Panc1 (cell line): ENCODE measurements around the gene ACACB.

Experiments used
- POLR2AphosphoS5 ChIP-seq: IDR thresholded peaks from 2 replicates; pipeline ENCODE4 v1.6.1; 2012; ENCODE audit warnings: mild to moderate bottlenecking, low read depth, low read length, moderate library complexity
- SIN3A ChIP-seq: IDR thresholded peaks from 2 replicates; pipeline ENCODE4 v1.6.1; 2012; ENCODE audit warnings: low read depth, mild to moderate bottlenecking, low read length, moderate library complexity, borderline replicate concordance; ENCODE audit not compliant: insufficient read depth
- TCF7L2 ChIP-seq: IDR thresholded peaks from 2 replicates; pipeline ENCODE4 v1.6.1; 2011; ENCODE audit warnings: mild to moderate bottlenecking, low read depth, low read length, inconsistent platforms
- TF ChIP-seq, protein P1 (sequence below): fragments of 450-650 bp; IDR thresholded peaks from 2 replicates; pipeline ENCODE4 v1.5.1; 2017; ENCODE audit warnings: mild to moderate bottlenecking
- TF ChIP-seq, protein P2 (sequence below), 2 experiments: IDR thresholded peaks; 2 replicates each; pipeline ENCODE4 v1.6.1; 2011 to 2012; ENCODE audit warnings: low read depth in 2 of 2, control low read depth in 1 of 2, low read length in 1 of 2, mild to moderate bottlenecking in 1 of 2, moderate library complexity in 1 of 2; ENCODE audit not compliant: insufficient read depth in 1 of 2

DNA sequence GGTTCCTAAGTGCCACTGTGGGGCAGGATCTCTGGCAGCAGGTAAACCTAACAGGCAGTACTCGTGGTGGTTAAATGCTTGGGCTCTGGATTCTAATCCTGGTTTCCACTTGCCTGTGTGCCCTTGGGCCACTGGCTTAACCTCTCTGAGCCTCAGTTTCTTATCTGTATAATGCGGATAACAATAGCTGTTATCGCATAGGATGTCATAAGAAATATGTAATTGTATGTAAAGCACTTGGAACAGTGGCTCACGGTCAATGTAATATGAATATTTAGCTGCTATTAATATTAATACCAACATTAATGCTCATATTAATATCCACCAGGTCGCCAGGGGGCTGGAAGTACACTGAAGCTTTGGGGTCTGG is 175.9 kb downstream of the ACACB start:
- TF ChIP-seq POLR2AphosphoS5 (no peak), TCF7L2 (no peak), SIN3A (no peak)
- TF ChIP-seq, protein P1, sequence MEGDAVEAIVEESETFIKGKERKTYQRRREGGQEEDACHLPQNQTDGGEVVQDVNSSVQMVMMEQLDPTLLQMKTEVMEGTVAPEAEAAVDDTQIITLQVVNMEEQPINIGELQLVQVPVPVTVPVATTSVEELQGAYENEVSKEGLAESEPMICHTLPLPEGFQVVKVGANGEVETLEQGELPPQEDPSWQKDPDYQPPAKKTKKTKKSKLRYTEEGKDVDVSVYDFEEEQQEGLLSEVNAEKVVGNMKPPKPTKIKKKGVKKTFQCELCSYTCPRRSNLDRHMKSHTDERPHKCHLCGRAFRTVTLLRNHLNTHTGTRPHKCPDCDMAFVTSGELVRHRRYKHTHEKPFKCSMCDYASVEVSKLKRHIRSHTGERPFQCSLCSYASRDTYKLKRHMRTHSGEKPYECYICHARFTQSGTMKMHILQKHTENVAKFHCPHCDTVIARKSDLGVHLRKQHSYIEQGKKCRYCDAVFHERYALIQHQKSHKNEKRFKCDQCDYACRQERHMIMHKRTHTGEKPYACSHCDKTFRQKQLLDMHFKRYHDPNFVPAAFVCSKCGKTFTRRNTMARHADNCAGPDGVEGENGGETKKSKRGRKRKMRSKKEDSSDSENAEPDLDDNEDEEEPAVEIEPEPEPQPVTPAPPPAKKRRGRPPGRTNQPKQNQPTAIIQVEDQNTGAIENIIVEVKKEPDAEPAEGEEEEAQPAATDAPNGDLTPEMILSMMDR = no peak
- TF ChIP-seq, protein P2, sequence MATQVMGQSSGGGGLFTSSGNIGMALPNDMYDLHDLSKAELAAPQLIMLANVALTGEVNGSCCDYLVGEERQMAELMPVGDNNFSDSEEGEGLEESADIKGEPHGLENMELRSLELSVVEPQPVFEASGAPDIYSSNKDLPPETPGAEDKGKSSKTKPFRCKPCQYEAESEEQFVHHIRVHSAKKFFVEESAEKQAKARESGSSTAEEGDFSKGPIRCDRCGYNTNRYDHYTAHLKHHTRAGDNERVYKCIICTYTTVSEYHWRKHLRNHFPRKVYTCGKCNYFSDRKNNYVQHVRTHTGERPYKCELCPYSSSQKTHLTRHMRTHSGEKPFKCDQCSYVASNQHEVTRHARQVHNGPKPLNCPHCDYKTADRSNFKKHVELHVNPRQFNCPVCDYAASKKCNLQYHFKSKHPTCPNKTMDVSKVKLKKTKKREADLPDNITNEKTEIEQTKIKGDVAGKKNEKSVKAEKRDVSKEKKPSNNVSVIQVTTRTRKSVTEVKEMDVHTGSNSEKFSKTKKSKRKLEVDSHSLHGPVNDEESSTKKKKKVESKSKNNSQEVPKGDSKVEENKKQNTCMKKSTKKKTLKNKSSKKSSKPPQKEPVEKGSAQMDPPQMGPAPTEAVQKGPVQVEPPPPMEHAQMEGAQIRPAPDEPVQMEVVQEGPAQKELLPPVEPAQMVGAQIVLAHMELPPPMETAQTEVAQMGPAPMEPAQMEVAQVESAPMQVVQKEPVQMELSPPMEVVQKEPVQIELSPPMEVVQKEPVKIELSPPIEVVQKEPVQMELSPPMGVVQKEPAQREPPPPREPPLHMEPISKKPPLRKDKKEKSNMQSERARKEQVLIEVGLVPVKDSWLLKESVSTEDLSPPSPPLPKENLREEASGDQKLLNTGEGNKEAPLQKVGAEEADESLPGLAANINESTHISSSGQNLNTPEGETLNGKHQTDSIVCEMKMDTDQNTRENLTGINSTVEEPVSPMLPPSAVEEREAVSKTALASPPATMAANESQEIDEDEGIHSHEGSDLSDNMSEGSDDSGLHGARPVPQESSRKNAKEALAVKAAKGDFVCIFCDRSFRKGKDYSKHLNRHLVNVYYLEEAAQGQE (IDR thresholded peaks at IDR 0.05; ENCODE audit: insufficient read depth in 1 of 2, low read depth in 2 of 2, low read length in 1 of 2) = no peak
